Thyroid gland (tissue), 4 donors: ENCODE results near the gene ZC3H11A.
A peak's percentile ranks its signal among the peaks of the same experiment; 100 is the strongest.

Source experiments
- POLR2A ChIP-seq, 2 donors: fragments of 450-650 bp; IDR thresholded peaks; one replicate each; pipeline ENCODE4 v1.6.1; 2017; ENCODE audit warnings: antibody characterized with exemption in 2 of 2, mild to moderate bottlenecking in 2 of 2, moderate library complexity in 1 of 2
- TF ChIP-seq, protein P1 (sequence below), 6 experiments: fragments of 200-600 bp in 3 of 6; fragments of 450-650 bp in 3 of 6; sonication (generic) in 3 of 6; IDR thresholded peaks; one replicate each; pipeline ENCODE4 v1.5.1; 2016 to 2019; ENCODE audit warnings: antibody characterized with exemption in 6 of 6, mild to moderate bottlenecking in 2 of 6, inconsistent platforms in 1 of 6, moderate library complexity in 1 of 6

DNA sequence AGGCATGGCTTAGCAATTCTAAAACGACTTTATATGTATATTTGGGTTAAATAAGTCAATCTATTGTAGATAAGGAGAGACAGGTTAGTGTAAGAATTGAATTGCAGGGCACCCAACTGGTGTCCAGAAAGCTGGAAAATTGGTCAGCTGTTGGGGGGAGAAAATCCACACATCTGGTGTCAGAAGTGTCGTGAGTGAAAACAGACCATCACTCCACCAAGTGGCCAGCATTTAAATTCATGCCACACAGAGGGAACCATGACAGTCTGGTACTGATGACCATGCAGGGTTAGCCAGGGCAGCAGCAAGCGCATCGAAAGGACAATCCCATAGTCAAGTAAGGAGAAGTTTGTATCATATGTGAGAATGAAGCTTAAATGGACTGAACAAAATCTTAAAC, 18.8 kb upstream of the ZC3H11A start:
- TF ChIP-seq POLR2A (IDR thresholded peaks at IDR 0.05) = no peak
- TF ChIP-seq, protein P1, sequence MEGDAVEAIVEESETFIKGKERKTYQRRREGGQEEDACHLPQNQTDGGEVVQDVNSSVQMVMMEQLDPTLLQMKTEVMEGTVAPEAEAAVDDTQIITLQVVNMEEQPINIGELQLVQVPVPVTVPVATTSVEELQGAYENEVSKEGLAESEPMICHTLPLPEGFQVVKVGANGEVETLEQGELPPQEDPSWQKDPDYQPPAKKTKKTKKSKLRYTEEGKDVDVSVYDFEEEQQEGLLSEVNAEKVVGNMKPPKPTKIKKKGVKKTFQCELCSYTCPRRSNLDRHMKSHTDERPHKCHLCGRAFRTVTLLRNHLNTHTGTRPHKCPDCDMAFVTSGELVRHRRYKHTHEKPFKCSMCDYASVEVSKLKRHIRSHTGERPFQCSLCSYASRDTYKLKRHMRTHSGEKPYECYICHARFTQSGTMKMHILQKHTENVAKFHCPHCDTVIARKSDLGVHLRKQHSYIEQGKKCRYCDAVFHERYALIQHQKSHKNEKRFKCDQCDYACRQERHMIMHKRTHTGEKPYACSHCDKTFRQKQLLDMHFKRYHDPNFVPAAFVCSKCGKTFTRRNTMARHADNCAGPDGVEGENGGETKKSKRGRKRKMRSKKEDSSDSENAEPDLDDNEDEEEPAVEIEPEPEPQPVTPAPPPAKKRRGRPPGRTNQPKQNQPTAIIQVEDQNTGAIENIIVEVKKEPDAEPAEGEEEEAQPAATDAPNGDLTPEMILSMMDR (IDR thresholded peaks at IDR 0.05) = peak in 2 of 6 experiments; percentile 13 to 15
